GM12878 (cell line): ENCODE data around the gene HMGB3. TPM values are rescaled to one million over a fixed set of nuclear protein-coding genes. Genes with fewer than 3 reads are reported as not detected.

ENCODE experiments used
- ATAC-seq: fragments of 200-7000 bp; cut with Tn5 transposase; 3 replicates; pipeline ENCODE4 v1.9.1; 2020; ENCODE audit warnings: mild to moderate bottlenecking, moderate library complexity
- BruUV-seq: library from RNA; stranded (reverse); fragments of 400-500 nt; replicated peaks from 2 replicates; lab custom pipeline; 2021; lab: Mats Ljungman, UMichigan
- CTCF ChIA-PET: fragments of 300-600 bp; sonication (Branson Sonifier 250); formaldehyde crosslinking; extraction: SDS; loops from one replicate; lab custom pipeline; 2021; ENCODE audit warnings: inconsistent platforms; lab: Yijun Ruan, JAX
- POLR2A ChIA-PET: fragments of 350-600 bp; formaldehyde crosslinking; extraction: SDS; loops from one replicate; lab custom pipeline; 2021; ENCODE audit warnings: inconsistent platforms; lab: Charles Lee
- RAD21 ChIA-PET: fragments of 300-600 bp; sonication (Branson Sonifier 250); formaldehyde crosslinking; loops from one replicate; lab custom pipeline; 2023; ENCODE audit warnings: antibody characterized with exemption; ENCODE audit not compliant: unreplicated experiment; lab: Charles Lee
- SMC1A ChIA-PET: fragments of 300-600 bp; sonication (Branson Sonifier 250); formaldehyde crosslinking; loops from one replicate; lab custom pipeline; 2023; ENCODE audit not compliant: unreplicated experiment, uncharacterized antibody; lab: Charles Lee
- DNase-seq: peaks from one replicate; pipeline ENCODE4 v3.0.0-alpha.2; 2011; ENCODE audit warnings: low read depth, low spot score
- FAIRE-seq: peaks from 3 replicates; lab custom pipeline; 2011; peaks lifted over from hg19 to GRCh38; lab: Jason Lieb, UNC
- H2AFZ ChIP-seq: 2 replicates; pipeline ENCODE4 v1.6.0; 2011; ENCODE audit warnings: low read depth, low read length, control low read depth; ENCODE audit not compliant: control insufficient read depth
- H3K27ac ChIP-seq: 2 replicates; pipeline ENCODE4 v1.5.1; 2011; ENCODE audit warnings: control low read depth; ENCODE audit not compliant: control insufficient read depth, insufficient read depth
- H3K27me3 ChIP-seq, 2 experiments: replicated peaks in 1 of 2; 2 replicates each; pipeline versions ENCODE4 v1.6.0 to v1.6.1; 2011; ENCODE audit warnings: low read length in 1 of 2; ENCODE audit not compliant: control insufficient read depth in 2 of 2, insufficient read depth in 2 of 2
- H3K36me3 ChIP-seq, 2 experiments: 2 replicates each; pipeline ENCODE4 v1.5.1; 2011; ENCODE audit warnings: low read length in 1 of 2; ENCODE audit not compliant: control insufficient read depth in 2 of 2, insufficient read depth in 2 of 2
- H3K4me1 ChIP-seq: 2 replicates; pipeline ENCODE4 v1.6.1; 2011; ENCODE audit warnings: mild to moderate bottlenecking, low read length, moderate library complexity, mixed read lengths; ENCODE audit not compliant: control insufficient read depth, insufficient read depth
- H3K4me2 ChIP-seq: 2 replicates; pipeline ENCODE4 v1.6.0; 2011; ENCODE audit warnings: control low read depth; ENCODE audit not compliant: control insufficient read depth, insufficient read depth
- H3K4me3 ChIP-seq: fragments of 200-600 bp; sonication (generic); 2 replicates; pipeline ENCODE4 v1.5.1; 2016
- H3K79me2 ChIP-seq: 2 replicates; pipeline ENCODE4 v1.6.0; 2011; ENCODE audit warnings: low read length; ENCODE audit not compliant: control insufficient read depth, insufficient read depth
- H3K9ac ChIP-seq: 2 replicates; pipeline ENCODE4 v1.8.0; 2011; ENCODE audit warnings: low read length, control low read depth, mixed read lengths; ENCODE audit not compliant: control insufficient read depth, insufficient read depth
- H3K9me3 ChIP-seq: replicated peaks from 3 replicates; pipeline ENCODE4 v1.5.1; 2011; ENCODE audit warnings: mild to moderate bottlenecking, low read length; ENCODE audit not compliant: control insufficient read depth, insufficient read depth
- H4K20me1 ChIP-seq: 2 replicates; pipeline ENCODE4 v1.6.0; 2011; ENCODE audit not compliant: control insufficient read depth, insufficient read depth
- TCF12 ChIP-seq: IDR thresholded peaks from 2 replicates; pipeline ENCODE4 v1.6.1; 2011; ENCODE audit warnings: low read depth, mild to moderate bottlenecking, low read length
- WGBS: methylation state at CpG from one replicate; pipeline ENCODE4 v1.1.6; 2016; ENCODE audit warnings: low lambda C conversion rate; ENCODE audit not compliant: insufficient replicate concordance, insufficient coverage; ENCODE audit errors: missing lambda C conversion rate; 5-methylcytosine and 5-hydroxymethylcytosine counted together
- in situ Hi-C: fragments of 300-500 bp; cut with MboI; formaldehyde crosslinking; loops from 9 replicates; pipeline ENCODE4 v1.14.3; 2018; ENCODE audit warnings: mixed read lengths
- intact Hi-C: fragments of 100-400 bp; cut with micrococcal nuclease; formaldehyde crosslinking; loops from one replicate; pipeline ENCODE4 v1.14.2; 2022; ENCODE audit not compliant: unreplicated experiment
- polyA plus RNA-seq, 11 experiments: library from polyadenylated mRNA; depleted of rRNA in 4 of 11; unstranded in 6 of 11; stranded (reverse) in 5 of 11; fragments of >200 nt; fragmentation: Nextera tagmentation in 4 of 11; fragmentation: Illumina TruSeq in 1 of 11; extraction: Ambion mirVana in 4 of 11; extraction: Trizol in 1 of 11; gene quantifications; 1 replicate in 1 of 11; 2 replicates in 10 of 11; pipeline versions ENCODE4 v1.2.1 to v1.2.3, GENCODE V29; 2011 to 2016; ENCODE audit warnings: inconsistent platforms in 2 of 11, missing spikeins in 2 of 11, low read depth in 1 of 11
- total RNA-seq, 4 experiments: library from RNA; depleted of rRNA in 3 of 4; stranded (reverse); fragments of >200 nt in 3 of 4; fragmentation: Illumina TruSeq in 1 of 4; extraction: Trizol in 1 of 4; gene quantifications; 2 replicates each; pipeline versions ENCODE4 v1.2.1 to v1.2.3, GENCODE V29; 2013 to 2021
- TF ChIP-seq, protein P1 (sequence below): IDR thresholded peaks from 2 replicates; pipeline ENCODE4 v1.6.1; 2012; ENCODE audit warnings: low read depth, low read length, improper control_type of control experiment
- TF ChIP-seq, protein P2 (sequence below): IDR thresholded peaks from 2 replicates; pipeline ENCODE4 v1.6.1; 2012; ENCODE audit warnings: mild to moderate bottlenecking, low read depth, low read length

HMGB3 gene
- total and polyA plus RNA-seq, 10 of the 15 experiments (the other 5 are each of a cell fraction or from before 2014, with no cell fraction given): 19.1 to 167 (median 109) TPM

- in situ Hi-C loops: no loop called here
- no peak overlapping the region for H3K4me2 ChIP-seq
Measured at GRCh38 chrX:150975655-150976390, 7.3 kb upstream of the HMGB3 start.

More at GRCh38 chrX:150975655-150976390, 7.3 kb upstream of the HMGB3 start:
- ChIA-PET POLR2A (no interaction called here), RAD21 (no interaction called here), CTCF (no interaction called here), SMC1A (no interaction called here)
- FAIRE-seq (no peak), ATAC-seq (no peak; the same call in 2 of the 3 replicates), DNase-seq (no peak)
- no peak overlapping the region for H2AFZ ChIP-seq
- H4K20me1 ChIP-seq: no peaks in the 10 kb centered on the region
- no peak overlapping the region for H3K9ac ChIP-seq
- H3K27ac ChIP-seq: no peak overlapping the region
- intact Hi-C loops: no loop called here
- no peaks in the 10 kb centered on the region for H3K36me3 ChIP-seq
- TF ChIP-seq, protein P1, sequence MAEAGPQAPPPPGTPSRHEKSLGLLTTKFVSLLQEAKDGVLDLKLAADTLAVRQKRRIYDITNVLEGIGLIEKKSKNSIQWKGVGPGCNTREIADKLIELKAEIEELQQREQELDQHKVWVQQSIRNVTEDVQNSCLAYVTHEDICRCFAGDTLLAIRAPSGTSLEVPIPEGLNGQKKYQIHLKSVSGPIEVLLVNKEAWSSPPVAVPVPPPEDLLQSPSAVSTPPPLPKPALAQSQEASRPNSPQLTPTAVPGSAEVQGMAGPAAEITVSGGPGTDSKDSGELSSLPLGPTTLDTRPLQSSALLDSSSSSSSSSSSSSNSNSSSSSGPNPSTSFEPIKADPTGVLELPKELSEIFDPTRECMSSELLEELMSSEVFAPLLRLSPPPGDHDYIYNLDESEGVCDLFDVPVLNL: no peak
- TF ChIP-seq TCF12: no peak
- TF ChIP-seq, protein P2, sequence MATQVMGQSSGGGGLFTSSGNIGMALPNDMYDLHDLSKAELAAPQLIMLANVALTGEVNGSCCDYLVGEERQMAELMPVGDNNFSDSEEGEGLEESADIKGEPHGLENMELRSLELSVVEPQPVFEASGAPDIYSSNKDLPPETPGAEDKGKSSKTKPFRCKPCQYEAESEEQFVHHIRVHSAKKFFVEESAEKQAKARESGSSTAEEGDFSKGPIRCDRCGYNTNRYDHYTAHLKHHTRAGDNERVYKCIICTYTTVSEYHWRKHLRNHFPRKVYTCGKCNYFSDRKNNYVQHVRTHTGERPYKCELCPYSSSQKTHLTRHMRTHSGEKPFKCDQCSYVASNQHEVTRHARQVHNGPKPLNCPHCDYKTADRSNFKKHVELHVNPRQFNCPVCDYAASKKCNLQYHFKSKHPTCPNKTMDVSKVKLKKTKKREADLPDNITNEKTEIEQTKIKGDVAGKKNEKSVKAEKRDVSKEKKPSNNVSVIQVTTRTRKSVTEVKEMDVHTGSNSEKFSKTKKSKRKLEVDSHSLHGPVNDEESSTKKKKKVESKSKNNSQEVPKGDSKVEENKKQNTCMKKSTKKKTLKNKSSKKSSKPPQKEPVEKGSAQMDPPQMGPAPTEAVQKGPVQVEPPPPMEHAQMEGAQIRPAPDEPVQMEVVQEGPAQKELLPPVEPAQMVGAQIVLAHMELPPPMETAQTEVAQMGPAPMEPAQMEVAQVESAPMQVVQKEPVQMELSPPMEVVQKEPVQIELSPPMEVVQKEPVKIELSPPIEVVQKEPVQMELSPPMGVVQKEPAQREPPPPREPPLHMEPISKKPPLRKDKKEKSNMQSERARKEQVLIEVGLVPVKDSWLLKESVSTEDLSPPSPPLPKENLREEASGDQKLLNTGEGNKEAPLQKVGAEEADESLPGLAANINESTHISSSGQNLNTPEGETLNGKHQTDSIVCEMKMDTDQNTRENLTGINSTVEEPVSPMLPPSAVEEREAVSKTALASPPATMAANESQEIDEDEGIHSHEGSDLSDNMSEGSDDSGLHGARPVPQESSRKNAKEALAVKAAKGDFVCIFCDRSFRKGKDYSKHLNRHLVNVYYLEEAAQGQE: no peak
- TF ChIP-seq, all 136 proteins: peak for 0
- H3K4me3 ChIP-seq: no peak overlapping the region
- no peaks in the 10 kb centered on the region for H3K79me2 ChIP-seq
- no peaks in the 10 kb centered on the region for H3K27me3 ChIP-seq
- BruUV-seq: no TSS peak
- no peaks in the 10 kb centered on the region for H3K4me1 ChIP-seq
- WGBS: 77% methylated on average over 23 of the region's 33 CpGs
- H3K9me3 ChIP-seq: no peaks in the 10 kb centered on the region
